Stimulated activated CD8-positive, alpha-beta memory T cell treated with anti-CD3 and anti-CD28 coated beads, Interleukin-4, amount 100 ng/mL, for 24 hours (primary cell): ENCODE results near the gene CD74.
"Not testable (repeated sequence)": the region's sequence is repeated elsewhere in the genome, so short reads cannot be mapped to it uniquely, and the experiment has no call there.

ENCODE experiments used
- DNase-seq: peaks from one replicate; pipeline ENCODE4 v3.0.0-alpha.2; 2020; ENCODE audit warnings: low read depth

The CD74 gene

DNA sequence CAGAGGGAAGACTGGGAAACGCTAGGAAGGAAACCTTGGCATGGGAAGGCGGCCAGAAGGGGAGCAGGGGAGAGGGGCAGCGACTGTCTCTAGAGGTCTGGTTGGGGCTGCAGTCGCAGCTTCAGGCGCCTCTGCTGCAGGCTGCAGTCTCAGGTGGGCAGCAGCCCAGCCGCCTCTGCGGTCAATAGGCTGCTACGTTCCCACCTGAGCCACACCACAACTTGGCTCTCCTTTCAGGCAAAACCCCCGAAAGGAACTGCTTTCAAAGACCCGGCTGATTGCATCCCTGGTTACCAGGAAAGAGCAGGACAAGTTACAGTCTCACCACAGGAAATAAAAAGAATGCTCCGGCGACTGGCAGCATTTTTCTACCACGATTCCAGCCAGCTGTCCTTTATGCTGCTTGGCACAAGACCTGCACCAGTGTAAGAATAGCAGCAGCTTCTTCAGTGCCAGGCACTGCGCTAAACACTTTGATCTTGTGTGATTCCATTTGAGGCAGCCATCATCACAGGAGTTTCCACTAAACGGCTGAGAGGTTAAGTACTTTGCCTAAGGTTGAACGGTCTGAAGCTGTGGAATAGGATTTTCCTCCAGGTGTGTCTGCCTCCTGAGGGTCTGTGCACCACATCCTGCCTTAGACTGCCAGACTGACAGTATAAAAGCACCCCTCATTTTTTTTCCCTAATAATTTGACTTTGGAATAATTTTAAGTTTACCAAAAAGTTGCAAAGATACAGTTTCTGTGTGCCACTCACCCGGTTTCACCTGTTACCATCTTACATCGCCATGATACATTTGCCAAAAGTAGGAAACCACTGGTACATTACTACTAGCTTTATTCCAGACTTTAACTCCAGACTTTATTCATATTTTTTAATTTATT is 29.3 kb upstream of the CD74 start:
- DNase-seq, result no peak

DNA sequence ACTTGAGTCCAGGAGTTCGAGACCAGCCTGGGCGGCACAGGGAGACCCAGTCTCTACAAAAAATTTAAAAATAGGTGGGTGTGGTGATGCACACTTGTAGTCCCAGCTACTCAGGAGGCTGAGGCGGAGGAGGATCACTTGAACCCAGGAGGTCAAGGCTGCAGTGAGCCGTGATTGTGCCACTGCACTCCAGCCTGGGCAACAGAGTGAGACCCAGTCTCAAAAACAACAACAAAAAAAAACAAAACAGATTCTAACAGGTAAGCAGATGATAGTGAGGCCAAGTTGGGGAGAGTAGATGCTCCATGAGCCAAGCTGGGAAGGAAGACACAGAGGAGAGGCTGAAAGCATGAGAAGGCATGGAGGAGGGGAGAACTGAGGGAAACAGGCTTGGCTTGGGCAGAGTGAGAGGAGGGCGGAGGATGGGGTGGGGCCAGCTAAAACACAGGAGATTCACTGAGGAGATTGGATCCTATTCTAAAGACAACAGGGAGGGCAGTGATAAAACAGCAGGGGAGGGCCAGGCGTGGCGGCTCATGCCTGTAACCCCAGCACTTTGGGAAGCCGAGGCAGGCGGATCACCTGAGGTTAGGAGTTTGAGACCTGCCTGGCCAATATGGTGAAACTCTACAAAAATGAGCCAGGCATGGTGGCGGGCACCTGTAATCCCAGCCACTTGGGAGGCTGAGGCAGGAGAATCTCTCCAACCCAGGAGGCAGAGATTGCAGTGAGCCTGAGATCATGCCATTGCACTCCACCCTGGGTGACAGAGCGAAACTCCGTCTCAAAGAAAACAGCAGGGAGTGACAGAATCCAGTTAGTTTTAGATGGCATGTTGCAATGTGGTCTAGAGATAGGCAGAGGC is 28.5 kb upstream of the CD74 start:
- DNase-seq, result no peak

DNA sequence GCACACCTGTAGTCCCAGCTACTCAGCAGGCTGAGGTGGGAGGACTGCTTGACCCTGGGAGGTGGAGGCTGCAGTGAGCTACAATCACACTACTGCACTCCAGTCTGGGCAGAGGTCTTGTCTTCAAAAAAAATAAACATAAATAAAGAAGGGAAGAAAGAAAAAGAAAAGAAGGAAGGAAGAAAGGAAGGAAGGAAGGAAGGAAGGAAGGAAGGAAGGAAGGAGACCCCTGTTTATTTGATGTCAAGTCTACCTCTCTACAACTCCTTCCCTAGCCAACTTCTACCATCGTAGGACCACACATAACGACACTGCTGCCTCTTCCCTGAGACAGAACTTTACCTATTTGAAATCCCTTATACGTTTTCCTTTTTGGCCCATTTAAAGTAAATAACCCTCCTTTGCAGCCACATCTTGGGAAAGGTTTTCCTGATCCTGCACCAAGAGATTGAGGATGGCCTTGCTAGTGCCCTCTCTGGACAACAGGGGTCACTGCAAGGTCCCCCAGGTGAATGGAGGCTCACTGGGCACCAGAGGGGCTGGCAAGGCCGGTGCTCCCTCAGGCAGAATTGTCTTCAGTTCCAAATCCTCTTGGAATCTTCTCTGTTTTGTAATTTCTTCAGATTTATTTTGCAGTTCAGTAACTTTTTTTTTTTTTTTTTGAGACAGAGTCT is 26.3 kb upstream of the CD74 start:
- DNase-seq, result no peak

DNA sequence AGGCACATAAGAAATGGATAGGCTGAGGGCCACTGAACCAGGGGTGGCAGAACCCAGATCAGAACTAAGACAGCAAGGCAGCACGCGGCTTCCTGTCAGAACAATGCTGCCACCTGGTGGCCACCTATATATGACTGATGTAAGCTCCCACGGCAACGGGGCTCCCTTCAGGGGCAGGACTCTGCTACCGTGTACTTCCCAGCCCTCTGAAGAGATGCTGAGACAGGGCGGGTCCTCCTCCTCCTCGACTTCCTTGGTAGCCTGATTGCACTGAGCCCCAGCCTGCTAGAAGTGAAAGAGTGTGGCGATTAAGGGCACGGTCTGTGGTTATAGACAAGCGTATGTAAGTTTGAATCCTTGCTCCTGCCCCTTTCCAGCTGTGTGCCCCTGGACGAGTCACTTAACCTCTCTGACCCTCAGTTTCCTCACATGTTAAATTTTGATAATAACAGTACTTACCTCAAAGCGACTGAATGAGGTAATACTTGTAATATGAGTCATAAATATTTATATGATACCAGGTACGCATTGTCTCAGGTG is 23.5 kb upstream of the CD74 start:
- peak; percentile 84 for DNase-seq

DNA sequence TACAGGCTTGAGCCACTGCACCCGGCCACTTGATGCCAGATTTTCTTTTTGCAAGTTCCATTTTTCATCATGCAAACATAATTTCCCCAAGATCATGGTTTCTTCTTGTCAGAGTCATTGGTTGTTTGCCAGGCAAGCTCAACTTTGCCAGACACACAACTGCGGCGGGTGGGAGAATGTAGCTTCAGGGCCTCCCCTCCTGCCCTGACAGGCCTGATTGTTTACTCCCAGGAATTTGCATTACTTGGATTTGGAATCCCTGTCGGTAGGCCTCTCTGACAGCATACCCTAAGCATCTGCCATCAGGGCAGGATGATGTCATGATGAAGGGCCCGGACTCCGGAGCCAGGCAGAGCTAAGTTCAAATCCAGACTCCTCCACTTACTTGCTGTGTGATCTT is 21.8 kb upstream of the CD74 start:
- DNase-seq, result no peak

DNA sequence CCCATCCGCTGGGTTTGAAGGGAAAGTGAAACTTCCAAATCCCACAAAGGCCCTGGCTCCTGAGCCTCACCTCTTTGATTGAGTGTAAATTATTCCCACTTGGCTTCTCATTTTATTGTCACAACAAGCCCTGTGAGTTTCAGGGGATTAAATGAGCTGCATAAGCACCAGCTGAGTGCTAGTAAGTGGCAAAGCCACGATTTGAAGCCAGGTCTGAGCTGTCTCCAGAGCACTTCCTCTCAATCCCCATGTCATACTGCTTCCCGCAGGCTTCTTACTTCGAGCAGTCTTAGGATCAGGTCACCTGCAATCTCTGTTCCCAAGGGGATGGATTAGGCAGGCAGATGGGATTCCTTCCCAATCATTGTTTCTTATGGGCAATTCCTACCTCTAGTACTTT is 18.9 kb upstream of the CD74 start:
- no peak for DNase-seq

DNA sequence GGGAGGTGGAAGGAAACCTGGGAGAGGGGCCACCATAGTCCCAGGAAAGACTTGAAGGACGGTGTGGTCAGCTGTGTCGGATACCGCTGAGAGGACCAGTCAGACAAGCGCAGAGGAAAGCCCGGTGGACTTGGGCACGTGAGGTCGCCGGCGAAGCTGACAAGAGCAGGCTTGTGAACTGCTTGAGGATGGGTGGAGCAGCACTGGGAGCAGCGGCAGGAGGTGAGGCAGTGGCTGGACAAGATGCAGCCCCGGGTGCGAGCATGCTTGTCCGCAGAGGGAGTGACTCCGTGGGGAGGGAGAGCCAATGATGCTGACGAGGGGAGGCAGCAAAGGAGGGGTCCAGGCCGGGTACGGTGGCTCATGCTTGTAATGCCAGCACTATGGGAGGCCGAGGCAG is 18.3 kb upstream of the CD74 start:
- no peak for DNase-seq

DNA sequence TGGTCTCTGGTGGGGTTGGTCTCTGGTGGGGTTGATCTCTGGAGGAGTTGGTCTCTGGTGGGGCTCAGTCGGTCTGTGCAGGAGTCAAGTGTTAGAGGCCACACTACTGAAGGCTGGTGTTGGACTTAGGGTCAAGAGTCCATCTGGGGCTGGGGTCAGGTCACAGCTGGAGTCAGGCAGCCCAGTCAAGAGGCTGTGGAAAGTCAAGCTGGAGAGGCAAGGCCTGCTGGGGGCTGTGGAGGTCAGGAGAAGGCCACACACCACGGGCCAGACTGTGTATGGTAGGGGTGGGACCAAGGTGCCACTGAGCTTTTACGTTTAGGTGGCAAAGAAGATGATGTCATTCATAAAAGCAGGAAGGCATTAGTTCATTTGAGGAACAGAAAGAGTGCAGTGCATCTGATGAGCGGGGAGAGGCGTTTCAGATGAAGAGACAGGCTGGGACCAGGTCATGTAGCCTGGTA is 16.7 kb upstream of the CD74 start:
- DNase-seq, result no peak

DNA sequence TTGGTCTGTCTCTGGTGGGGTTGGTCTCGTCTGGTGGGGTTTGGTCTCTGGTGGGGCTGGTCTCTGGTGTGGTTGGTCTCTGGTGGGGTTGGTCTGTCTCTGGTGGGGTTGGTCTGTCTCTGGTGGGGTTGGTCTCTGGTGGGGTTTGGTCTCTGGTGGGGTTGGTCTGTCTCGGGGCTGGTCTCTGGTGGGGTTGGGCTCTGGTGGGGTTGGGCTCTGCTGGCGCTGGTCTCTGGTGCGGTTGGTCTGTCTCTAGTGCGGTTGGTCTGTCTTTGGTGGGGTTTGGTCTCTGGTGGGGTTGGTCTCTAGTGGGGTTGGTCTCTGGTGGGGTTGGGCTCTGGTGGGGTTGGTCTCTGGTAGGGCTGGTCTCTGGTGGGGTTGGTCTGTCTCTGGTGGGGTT is 16.3 kb upstream of the CD74 start:
- DNase-seq, result no peak

DNA sequence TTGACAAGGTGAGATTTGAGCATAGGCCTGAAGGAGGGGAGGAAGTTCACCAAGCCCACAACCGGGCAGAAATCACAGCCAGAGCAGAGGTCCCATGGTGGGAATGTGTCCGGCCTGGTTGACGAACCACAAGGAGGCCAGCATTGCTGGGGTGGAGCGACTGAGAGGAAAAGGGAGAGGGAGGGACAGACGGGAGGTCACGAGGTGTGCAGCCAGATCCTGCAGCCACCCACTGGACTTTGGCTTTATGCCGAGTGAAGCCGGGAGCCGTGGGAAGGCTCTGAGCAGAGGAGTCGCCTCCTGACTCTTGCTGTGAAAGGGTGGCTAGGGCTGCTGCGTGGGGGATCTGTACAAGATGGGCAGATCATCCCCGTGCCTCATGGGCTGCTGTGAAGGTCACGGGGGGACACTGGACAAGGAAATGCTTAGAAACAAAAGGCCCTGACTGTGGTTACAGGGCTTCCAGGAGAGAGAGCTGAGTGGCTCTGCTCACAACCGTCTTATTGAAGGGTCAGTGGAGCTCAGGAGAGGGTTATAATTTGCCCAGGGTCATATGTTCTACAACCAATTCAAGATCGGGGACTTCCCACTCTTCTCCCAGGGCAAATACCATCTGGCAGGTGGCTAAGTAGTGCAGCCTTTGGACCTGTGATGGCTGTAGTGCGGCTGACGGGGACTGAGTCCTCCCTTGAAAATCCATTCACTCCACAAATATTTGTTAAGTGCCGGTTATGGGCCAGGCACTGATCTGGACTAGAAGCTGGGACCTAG is 15.6 kb upstream of the CD74 start:
- no peak for DNase-seq

DNA sequence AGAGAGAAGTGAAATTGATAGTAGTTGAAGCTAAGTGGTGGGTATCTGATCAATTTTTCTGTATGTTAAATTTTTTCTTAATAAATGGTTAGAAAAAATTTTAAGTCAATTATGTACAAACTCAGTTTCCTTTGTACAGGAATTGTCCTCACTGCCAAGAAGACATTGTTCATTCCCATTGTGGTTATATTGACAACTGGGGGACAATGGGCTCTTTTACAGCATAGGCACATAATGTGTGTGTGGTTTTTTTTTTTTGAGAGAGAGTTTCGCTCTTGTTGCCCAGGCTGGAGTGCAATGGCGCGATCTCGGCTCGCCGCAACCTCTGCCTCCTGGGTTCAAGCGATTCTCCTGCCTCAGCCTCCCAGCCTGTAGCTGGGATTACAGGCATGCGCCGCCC is 13.5 kb upstream of the CD74 start:
- DNase-seq, result not testable (repeated sequence)

DNA sequence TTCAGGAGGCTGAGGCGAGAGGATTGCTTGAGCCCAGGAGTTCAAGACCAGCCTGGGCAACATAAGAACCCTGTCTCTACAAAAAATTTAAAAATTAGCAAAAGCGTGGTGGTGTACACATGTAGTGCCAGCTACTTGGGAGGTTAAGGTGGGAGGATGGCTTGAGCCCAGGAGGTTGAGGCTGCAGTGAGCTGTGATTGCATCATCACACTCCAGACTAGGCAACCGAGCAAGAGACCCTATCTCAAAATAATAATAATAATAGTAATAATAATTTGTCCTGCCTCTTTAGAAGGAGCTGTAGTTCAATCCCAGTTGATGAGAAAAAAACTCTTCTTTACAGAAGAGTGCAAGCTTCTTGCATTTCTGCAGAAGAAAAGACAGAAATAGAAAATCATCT is 10.0 kb upstream of the CD74 start:
- DNase-seq, result no peak

DNA sequence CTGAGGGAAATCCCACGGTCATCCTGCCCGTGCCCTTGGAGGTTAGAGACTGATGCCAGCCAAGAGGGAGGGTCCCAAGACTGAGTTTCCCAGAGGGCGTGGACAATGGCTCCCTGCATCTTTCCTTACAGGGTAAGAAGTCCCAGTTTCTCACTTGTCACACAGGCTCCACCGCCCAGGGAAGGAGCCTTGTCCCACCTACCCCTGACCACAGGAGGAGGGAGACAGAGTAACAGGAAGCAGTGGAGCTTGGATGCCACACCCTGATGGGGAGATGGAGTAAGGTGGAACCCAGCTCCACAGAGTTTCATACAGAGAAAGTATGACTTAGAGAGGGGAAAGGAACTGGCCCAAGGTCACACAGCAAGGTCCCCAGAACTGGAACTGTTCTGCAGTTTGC is 9.4 kb upstream of the CD74 start:
- no peak for DNase-seq

DNA sequence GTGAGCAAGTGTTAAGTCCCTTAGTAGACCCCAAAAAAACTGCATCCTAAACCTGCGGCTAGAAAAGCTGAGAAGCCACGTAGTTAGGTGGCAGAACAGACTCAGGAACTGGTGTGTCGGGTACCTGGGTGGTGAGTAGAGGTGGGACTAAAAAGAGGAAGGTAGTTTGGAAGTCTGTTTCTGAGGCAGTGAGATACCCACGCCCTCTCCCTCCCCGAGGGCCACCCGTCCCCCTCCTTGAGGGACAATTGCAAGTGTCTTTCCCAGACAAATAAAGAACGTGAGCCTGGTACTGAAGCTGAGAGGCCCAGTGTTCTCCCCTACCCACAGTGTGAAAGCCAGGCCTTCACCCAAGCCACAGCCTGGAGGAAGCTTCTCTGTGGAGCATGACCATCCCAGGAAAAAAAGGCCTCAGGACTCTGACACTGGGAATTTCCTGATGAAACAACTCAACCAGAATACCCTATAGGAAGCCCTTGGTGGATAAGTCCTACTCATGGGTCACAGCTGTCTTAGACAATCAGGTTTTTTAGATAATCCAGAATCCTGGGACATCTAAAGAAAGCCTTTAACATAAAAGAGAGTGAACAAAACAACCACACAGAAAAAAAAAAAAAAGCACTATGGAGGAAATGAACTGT is 7.0 kb upstream of the CD74 start:
- no peak for DNase-seq

DNA sequence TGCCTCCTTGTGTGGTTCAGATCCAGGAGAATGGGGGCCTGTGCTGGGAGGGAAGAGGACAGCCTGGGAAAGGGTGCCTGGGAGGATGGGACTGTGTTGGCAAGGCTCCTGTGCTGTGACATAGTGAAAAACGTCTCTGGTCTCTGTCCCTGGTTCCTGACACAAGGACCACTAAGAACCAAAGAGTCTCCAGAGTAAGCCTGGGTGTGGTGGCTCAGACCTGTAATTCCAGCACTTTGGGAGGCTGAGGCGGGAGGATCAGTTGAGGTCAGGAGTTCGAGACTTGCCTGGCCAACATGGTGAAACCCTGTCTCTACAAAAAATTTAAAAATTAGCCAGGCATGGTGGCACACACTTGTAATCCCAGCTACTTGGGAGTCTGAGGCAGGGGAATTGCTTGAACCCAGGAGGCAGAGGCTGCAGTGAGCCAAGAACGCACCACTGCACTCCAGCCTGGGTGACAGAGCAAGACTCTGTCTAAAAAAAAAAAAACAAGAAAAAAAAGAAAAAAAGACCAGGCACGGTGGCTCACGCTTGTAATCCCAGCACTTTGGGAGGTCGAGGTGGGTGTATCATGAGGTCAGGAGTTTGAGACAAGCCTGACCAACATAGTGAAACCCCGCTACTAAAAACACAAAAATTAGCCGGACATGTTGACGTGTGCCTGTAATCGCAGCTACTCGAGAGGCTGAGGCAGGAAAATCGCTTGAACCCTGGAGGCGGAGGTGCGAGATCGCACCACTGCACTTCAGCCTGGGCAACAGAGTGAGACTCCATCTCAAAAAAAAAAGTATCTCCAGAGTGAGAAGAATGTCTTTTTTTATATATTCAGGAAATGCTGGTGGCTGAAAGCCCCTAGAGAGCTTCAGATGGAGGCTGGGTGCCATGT is 1.4 kb upstream of the CD74 start:
- DNase-seq, result not testable (repeated sequence)

DNA sequence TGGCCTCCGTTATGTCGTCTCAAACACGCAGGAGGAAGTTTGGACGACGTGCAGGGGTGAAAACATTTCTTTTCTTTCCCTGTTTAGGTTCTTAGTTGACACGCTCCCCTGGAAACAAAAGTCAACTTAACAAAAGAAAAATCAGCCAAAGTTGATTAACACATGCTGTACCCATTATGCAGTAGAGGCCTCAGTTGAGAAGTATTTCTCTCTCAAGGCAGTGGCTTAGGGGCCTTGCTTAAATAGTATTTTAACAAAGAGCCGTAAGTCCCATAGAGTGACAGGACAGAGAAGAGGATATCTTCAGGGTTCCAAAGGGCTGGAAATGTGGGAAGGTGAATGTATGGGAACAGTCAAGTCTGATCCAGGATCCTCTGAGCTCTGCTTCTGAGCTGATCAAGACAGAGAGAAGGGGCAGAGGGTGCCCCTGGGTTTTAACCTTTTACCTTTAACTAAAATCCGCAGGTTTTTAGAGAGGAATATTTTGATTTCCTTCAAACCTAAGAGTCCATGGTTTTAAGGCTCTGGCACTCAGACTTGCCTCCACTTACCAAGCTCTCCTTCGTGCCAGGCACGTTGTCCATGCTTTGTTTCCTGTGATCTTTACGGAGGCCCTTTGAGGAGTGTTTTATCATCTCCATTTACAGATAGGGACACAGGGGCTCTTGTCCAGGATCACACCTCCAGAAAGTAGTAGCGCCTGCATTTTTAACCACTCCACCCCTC is 629 bp upstream of the CD74 start:
- DNase-seq, result no peak

DNA sequence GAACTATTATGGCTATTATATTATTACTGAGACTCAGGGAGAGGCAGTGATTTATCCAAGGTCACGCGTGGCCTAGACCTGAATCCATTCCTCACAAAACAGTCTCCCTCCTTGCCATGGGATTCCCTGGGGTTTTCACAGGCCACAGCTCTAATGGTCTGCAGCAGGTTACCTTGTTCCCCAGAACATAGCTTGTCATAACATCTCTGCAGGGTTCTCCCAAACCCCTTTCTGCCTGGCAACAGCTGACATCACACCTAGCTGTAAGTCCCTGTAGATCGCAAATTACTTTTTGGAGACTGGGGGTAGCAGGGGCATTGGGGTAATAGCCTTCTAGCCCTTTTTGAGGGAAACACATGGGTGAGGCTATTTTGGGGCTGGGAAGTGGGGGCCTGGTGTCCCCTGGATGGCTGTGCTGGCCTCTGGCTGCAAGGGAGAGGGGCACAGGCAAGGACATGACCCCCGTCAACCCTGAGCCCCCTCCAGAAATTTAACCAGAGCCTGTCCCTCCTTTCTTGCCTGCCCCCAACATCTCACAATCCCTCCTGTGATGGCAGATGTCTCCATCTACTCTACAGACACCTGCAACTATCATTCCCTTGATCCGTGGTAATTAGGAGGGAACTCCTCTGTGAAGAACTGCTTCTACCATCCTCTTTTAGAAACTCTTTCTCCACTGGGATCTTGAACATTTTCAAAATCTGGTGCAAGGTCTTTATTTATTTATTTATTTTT is 1.3 kb downstream of the CD74 start:
- DNase-seq, result peak; percentile 43

DNA sequence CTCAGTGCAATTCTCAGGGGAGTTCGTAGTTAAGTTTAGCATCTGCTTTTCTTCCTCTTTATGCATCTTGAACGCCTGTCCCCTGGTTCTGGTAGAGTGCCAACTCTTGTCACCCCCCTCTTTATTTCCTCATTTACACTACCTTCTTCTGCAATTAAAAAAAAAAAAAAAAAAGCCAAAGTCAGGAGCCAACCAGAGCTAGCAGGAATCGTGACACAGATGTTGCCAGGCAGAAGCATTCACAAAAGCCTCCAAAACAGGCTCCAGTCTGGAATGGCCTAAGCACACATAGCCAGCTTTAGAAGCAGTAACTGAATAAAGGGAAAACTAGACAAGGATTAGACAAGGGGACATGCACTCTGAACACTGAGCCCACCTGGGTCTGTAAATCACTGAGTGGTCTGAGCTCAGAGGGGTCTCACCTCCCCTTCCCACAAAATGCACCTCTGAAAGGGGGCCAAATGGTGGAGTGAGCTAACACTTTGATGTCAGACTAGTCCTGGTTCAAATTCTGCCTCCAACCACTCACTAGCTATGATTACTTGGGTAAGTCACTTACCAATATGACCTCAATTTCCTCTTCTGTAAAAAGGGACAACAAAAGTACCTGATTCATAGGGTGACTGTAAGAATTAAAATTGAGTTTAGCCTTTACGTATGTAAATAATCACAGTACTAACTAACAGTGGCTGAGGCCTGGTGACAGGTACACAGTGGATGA is 2.0 kb downstream of the CD74 start:
- no peak for DNase-seq
